Measurements from ENCODE around the gene EPRS1.
"Not testable (repeated sequence)": the region's sequence is repeated elsewhere in the genome, so short reads cannot be mapped to it uniquely, and the experiment has no call there.

Gene EPRS1

DNA sequence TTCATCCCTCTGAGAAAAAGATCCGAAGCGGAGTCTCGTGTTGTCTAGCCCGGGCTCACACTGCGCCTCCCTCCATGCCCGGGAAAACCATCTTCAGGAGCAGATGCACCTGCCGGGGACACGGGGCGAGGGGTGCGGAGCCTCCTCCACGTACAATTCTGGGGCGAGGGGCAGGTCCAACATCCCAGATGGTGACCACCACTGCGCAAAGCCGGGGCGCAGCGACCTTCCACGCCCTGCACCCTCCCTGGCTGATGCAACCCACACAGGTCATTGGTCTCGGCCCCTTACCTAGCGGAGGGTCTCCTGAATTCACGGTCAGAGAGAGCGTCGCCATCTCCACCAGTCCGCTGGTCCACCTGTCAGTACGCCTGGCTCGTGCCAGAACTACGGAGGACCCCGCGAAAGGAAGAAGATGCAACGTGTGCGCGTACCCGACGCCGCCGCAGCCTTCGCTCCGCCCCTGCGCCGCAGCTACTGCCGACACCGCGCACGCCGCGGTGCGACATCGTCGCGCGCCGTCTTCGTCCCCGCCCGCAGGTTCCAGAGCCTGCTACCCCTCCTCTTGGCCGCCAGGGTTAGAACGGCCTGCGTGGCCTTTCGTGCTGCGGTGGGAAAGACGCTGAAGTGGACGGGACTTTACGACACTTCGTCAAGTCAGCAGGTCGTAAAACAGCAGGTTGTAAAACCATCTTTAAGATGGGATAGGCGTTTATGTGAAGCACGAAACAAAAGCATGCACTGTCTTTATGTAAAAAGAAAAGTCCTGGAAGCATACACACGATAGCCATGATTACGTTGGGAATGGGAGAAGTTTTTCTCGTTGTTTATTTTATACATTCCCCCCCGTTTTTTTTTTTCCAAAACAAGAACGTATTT lies at the start of gene EPRS1:
Gene EPRS1, minus strand, starts transcription at position 454 of the 879 bp plus-strand sequence. Its CDS starts 117 bp downstream, at position 337.
- DNase-seq, result peak; percentile 97

DNA sequence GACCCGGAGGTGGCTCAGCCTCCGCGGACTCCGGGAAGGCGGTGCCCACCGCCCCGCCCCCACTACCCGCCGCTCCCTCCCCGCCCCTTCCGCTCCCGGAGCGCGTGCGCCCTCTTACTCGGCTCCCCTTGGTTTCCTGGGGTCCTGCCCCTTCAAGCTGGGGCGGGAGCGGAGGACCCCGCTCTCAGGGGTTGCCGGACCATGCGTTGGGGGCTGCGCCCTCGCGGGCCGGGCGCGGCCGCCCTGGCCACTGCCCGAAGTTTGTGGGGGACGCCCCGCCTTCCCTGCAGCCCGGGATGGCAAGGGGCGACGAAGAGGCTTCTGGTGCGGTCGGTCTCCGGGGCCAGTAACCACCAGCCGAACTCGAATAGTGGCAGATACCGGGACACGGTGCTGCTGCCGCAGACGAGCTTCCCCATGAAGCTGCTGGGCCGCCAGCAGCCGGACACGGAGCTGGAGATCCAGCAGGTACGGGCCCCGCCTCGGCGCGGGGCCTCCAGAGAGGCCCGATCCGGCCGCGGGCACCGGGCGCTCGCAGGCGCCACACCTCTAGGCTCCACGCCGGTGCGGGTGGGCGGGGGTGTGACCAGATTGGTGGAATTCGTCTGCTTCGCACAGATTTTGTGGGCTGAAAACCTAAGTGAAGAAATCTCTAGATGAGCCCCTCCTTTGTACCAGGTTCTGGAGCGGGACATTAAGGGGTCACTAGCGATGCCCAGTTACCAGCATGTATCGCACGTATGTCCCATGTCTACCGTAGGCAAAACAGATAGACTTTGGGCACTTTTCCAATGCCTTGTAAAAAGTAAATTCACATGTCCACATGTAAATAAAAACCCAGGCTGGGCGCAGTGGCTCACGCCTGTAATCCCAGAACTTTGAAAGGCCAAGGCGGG lies 48.0 kb upstream of the EPRS1 start, which contains the start of gene IARS2:
Gene IARS2, plus strand, starts transcription at position 117 of the 896 bp plus-strand sequence. Its CDS starts 85 bp downstream, at position 202.
- peak; percentile 80 for DNase-seq

DNA sequence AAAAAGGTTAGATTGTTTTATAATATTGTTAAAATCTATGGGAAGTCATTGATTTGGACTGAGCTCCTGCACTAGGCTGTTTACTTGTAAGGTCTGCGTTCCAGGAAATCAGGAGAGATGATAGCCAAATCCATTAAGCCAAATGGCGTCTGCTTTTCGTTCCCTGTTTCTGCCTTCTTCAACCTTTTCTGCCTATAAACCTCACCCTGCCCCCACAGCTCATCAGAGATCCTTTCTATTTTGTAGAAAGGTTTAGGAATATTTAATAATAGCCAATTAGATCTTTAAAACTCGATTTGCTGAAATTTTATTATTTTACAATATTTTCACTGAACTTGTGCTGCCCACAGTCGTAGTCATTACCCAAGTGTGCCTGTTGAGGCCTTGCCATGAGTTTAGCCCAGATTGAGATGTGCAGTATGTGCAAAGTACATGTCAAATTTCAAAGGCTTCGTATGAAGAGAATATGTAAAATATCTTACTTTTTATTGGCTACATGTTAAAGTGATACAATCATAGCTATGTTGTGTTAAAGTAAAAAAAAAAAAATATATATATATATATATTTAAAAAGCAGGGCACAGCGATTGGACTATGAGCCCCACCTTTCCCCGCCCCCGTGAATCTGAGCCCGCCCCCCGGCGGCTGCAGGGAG lies 47.2 kb upstream of the EPRS1 start:
- no peak for DNase-seq

DNA sequence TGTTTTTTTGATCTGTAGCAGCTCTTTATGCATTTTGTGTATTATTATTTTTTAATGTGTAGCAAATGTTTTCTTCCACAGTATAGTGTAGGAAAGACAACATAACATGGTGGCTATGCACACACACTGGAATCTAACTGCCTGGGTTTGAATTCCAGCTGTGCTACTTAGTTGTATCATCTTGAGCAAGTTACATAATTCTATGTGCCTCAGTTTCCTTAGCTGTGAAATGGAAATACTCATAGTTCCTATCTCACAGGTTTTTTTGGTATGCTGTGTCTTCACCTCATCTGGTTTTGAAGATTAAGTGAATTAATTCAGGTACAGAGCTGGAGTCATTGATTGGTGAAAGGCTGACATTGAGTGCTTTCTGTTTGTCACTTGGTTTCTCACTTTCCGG lies 46.4 kb upstream of the EPRS1 start:
- no peak for DNase-seq

DNA sequence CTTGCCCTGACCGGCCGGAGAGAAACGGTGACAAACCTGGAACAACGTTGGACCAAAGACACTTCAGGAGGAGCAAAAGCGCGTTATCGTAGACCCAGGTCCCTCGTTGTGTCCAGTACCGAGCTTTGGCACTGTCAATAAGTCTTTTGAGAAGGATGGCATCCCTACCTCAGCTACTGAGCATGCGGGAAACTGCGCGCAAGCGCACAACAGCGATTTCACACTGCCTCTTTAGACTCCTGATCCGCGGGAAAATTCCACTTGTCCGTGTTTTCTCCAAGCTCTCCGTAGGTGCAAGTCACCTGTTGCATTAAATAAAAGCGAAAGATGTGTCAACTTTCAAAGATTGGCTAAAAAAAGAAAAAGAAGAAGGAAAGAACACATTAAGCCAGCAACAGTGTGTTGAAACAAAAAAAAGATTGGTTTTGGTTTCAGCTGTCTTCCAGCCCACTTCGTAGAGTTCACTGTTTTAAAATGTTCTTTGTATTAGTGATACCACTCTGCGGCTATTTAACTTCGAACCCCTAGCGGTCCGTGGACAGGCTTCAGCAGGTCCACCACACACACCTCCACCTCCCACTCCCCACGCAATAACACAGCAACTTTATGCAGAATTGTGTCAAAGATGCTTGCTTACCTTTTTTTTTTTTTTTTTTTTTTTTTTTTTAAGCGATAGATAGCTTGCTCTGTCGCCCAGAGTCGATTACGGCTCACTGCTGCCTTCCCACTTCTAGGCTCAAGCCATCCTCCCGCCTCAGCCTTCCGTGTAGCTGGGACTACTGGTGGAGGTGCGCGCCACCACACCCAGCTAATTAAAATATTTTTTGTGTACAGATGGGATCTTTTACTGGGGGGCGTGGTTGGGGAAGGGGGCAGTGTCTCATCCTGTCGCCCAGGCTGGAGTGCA lies 43.6 kb upstream of the EPRS1 start, which contains the start of gene BPNT1:
Gene BPNT1, minus strand, starts transcription at position 139 of the 907 bp plus-strand sequence. CDS start 9,942 bp downstream, outside the sequence.
- peak; percentile 94 for DNase-seq

DNA sequence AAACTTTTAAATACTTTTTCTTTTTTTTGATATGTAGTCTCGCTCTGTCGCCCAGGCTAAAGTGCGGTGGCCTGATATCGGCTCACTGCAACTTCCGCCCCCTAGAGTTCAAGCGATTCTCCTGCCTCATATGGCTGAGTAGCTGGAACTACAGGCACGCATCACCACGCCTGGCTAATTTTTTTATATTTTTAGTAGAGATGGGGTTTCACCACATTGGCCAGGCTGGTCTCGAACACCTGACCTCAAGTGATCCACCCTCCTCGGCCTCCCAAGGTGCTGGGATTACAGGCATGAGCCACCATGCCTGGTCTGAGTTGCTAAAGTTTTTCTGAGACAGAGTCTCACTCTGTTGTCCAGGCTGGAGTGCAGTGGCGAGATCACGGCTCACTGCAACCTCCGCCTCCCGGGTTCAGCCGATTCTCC lies 40.0 kb upstream of the EPRS1 start:
- DNase-seq, result not testable (repeated sequence)

DNA sequence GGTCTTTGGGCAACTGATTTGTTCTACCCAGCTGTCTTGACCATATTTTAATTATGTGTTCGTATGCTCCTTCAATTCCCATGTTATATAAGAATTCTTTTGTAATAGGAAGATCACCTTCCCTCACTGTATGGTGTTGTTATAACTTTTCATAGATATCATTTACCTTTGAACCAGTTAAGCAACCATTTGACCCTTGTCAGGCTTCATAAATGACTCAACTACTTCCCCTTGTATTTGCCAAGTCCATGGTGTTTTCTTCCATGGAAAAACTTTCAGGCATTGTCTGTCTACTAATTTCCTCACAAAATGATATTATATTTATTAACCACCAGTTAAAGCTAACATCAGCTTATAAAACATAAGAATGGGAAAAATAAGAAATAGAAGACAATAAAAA lies 38.2 kb upstream of the EPRS1 start:
- DNase-seq, result no peak

DNA sequence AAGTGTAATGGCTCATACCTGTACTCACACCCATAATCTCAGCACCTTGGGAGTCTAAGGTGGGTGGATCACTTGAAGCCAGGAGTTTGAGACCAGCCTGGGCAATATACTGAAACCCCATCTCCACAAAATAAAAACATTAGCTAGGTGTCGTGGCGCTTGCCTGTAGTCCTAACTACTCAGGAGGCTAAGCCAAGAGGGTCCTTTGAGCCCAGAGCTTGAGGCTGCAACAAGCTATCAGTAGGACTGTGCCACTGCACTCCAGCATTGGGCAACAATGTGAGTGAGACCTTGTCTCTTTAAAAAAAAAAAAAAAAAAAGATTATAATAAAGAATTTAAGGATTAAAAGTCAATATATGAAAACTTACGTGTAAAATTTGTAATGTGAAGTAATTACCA lies 31.6 kb upstream of the EPRS1 start:
- no peak for DNase-seq

DNA sequence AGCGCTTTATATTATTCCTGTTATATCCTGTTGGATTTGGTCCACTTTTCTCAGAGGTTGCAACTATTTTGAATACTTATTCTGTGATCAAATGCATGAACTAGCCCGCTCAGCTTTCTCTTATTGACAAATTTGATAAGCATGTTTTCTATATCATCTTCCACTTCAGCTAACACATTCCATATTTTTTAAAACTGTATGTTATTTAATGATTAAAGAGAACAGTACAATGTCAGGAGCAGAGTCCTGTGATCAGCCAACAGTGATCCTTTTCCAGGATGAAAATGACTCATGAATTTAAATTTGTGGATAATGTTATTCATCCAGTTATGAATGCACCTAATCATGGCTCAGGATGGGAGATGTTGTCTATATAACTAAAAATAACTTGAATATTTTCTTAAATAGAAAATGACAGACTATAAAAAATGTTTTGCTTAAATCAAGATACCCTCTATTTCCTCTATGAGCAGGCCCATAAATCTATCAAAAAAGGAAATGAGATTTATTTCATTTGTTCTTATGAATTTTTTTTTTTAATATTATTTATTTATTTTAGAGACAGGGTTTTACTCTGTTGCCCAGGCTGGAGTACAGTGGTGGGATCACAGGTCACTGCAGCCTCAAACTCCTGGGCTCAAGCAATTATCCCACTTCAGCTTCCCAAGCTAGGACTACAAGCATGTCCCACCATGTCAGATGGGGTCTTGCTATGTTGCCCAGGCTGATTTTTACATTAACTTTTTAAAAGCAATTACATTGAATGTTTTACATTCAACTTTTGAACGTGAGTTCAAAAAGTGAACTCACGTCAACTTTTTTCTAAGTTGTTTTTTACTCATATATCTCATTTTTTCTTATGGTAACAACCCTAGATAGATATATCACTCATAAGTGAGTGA lies 30.8 kb upstream of the EPRS1 start:
- no peak for DNase-seq

DNA sequence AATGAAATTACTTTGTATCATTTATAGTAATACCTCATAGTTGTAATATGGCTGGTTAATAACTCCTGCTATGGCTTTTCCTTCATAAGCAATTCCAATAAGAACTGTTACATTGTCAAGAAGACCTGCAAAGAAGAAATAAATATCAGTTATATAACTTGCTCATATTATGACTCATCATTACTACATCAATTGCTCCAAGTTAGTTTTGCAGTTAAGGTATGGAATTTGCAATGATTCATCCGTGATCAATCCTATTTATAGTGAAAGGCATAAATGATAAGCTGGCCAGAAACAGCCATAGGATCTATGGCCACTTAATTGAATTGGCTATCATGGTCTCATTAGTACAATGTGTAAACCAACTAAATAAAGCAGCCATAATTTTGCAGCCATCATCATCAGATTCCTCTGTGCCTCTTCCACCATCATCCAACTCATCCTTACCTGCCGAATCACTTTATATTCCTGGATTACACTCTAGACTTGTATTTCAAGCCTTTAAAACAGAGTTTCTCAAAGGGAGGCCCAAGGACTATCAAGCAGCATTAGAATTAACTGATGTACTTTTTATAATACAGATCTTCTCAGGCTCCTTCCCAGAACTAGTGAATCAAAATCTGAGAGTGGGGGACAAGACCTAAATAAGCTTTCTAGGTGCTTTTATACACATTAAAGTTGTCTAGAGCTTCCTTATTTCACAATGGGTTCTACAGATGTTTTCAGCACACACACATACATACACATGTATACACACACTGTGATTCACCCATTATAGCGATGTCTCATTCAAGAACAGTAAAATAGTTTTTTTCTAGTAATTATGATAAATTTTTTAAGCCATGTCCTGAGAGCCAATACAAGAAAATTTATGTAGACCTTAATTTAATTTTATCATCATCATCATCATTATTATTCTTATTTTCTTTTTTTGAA lies 21.2 kb upstream of the EPRS1 start:
- no peak for DNase-seq

DNA sequence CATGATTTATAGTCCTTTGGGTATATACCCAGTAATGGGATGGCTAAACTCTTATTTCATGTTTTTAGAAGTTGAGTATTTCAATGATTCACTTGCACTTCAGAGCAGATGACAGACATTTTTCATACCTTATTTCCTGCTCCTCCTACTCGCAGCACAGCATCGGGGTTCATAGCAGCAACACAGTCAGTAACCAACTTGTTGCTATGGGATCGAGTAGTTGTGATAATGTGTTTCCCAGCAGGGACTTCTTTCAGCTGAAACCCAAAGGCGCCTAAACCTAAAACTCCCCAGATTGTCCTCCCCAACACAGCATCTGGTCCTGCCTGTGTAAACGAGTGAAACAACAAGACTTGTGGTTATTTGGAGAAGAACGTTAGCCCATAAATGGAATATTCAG lies 16.3 kb upstream of the EPRS1 start:
- no peak for DNase-seq

DNA sequence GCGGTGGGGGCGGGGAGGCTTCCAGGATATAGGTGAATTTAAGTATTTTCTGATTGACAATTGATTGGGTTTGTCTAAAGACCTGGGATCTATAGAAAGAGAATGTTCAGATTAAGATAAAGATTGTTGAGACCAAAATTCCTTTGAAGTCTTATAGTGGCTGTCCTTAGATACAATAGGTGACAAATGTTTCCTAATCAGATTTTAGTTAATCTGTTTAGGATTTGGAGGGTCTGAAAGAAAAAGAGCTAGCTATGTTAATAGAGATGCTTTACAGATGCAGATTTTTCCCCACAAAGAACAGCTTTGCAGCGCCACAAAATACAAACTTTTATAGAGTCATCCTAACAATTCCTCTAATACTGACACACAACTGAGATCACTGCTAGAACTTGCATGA lies 14.6 kb upstream of the EPRS1 start:
- no peak for DNase-seq

DNA sequence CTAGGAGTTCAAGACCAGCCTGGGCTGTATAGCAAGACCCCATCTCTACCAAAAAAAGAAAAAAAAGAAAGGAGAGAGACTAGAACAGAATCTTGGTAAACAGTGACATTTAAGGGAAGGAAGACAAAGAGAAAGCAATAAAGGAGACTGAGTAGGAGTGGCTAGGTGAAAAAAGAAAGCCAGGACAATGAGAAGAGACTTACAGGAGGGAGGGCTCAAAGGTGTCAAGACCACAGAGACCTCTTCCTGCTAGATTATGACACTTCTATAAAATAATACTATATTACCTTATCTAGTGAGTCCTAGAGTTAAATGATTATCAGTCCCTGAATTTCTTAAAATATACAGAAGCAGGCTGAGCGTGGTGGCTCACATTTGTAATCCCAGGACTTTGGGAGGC lies 10.1 kb upstream of the EPRS1 start:
- no peak for DNase-seq

DNA sequence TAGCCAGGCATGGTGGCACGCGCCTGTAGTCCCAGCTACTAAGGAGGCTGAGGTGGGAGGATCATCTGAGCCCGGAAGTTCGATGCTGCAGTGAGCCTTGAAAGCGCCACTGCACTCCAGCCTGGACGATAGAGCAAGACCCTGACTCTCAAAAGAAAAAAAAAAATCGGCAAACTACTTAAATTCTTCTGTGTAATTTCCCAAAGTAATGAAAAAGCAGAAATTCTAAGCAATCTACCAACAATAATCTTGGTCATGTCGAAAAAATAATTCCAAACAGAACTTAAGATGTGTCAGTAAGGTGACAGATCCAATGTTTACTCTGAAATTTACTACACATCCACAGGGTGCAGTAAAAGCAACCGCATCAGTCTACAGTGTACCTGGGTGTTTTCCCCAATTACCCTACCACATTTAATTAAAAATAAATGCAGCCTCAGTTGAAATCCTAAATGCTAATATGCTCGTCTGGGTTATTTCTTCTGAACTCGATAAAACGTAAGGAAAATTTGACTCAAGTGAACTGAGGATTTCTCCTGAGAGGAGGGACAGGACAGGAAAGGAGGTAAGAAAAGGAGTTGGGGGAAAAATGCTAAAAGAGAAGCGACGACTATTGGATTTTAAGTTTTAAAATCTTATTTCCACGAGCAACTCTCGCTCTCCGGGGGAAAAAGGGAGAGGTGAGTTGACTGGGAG lies 801 bp downstream of the EPRS1 start:
- DNase-seq, result no peak

DNA sequence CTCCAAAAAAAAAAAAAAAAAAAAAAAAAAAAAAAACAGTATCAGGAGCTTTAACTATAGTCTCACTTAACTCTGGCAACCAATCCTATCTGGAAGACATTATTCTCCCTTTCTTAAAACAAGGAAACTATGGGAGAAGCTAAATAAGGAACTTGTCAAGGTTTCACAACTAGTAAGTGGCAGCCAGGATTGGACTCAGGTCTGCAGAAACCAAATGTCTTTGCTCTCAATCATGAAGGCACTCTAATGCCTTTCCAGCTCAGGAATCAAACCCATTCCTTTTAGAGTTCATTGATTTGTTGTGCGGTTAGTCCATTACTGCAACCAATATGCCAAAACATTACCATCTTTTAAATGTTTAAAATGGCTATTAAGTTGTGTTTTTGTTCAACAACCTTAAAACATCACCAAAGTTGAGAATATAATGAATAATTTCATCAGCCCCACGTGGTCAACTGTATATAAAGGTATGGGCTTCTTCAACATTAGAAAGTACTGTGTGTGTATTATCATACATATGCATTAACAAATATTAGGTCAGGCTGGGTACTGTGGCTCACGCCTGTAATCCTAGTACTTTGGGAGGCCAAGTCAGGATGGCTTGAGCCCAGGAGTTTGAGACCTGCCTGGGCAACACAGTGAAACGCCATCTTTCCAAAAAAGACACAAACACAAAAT lies 1.5 kb downstream of the EPRS1 start:
- no peak for DNase-seq

DNA sequence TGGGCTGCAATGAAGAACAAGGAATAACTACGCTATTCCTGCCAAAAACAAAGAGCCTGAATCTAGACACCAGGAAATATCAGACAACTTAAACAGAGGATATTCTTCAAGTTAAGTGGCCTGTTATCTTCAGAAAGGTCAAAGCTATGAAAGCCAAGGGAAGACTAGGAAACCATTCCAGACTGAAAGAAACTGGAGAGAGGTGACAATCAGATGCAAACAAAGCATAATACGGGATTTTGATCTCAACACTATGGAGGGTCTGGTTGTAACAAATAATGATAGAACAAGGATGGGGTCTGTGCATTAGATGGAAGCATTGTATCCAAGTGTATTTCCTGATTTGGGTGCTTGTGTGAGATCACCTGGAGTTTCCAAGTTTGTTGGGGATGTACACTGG lies 2.7 kb downstream of the EPRS1 start:
- DNase-seq, result no peak

DNA sequence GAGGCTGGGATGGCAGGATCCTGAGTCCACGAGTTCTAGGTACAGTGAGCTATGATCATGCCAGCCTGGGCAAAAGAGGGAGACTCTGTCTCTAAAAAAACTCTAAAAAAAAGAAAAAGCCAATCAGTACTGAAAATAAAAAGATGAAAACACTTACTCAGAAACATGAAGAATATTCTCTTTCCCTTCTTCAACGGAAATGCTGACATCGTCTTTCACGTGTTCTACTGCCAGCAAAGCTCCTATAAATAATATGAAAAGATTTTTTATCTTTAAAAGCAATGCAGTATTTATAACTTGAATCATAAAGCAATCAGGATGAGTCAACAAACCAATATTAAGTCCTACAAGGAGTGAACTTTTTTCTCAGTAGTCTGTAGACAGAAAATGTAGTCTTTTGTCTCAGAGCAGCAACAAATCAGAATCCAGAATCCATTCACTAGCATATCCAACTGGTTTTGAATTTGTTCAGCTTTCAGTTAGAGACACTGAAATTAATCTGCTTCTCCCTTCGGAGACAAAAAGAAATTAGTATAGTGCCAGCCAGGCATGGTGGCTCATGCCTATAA lies 6.2 kb downstream of the EPRS1 start:
- DNase-seq, result no peak

DNA sequence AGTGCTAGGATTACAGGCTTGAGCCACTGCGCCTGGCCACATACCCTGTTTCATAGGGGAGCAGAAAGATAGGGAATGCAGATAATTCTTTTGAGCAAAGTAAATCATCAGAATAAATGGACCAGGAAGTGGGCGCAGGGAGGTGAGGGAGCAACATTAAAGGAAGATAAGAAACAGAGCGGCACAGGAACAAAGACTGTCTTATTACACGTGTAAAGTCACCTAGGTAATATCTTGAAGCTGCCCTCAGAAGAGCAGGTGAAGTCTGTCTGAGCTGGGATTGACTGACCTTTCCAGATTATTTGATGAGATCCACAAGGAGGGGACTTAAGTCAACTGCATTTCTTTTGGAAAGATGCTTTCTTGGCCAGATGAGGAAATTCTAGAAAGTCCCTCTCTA lies 7.7 kb downstream of the EPRS1 start:
- no peak for DNase-seq

Data from COR-L47 (cell line).